Sigmoid colon (tissue), 7 donors: ENCODE data around the gene NEXN. TPM values are rescaled to one million over a fixed set of nuclear protein-coding genes. Genes with fewer than 3 reads are reported as not detected.

Source experiments
- DNase-seq: peaks from one replicate; pipeline ENCODE4 v3.0.0-alpha.2; 2019
- H3K27ac ChIP-seq, 4 donors: fragments of 200-600 bp; sonication (generic); one replicate each; pipeline ENCODE4 v1.5.1; 2016 to 2019; ENCODE audit warnings: mild to moderate bottlenecking in 1 of 4
- H3K27me3 ChIP-seq, 3 donors: fragments of 200-600 bp; sonication (generic); one replicate each; pipeline ENCODE4 v1.5.1; 2019; ENCODE audit warnings: mild to moderate bottlenecking in 1 of 3
- H3K36me3 ChIP-seq, 4 donors: fragments of 200-600 bp; sonication (generic); one replicate each; pipeline ENCODE4 v1.5.1; 2016 to 2019
- H3K4me1 ChIP-seq, 4 donors: fragments of 200-600 bp; sonication (generic); one replicate each; pipeline ENCODE4 v1.5.1; 2017 to 2019
- H3K4me3 ChIP-seq, 4 donors: fragments of 200-600 bp; sonication (generic); one replicate each; pipeline ENCODE4 v1.5.1; 2017 to 2019; ENCODE audit warnings: mild to moderate bottlenecking in 2 of 4, moderate library complexity in 1 of 4
- H3K9me3 ChIP-seq, 4 donors: fragments of 200-600 bp in 3 of 4; sonication (generic) in 3 of 4; one replicate each; pipeline versions ENCODE4 v1.5.1 to v1.6.1; 2013 to 2019
- CTCF ChIP-seq, 4 experiments: fragments of 450-650 bp in 3 of 4; fragments of 200-600 bp in 1 of 4; IDR thresholded peaks; one replicate each; pipeline ENCODE4 v1.5.1; 2016 to 2019; ENCODE audit warnings: antibody characterized with exemption in 4 of 4, mild to moderate bottlenecking in 3 of 4, moderate library complexity in 2 of 4
- EP300 ChIP-seq, 4 donors: sonication (generic); formaldehyde crosslinking; IDR thresholded peaks; one replicate each; pipeline ENCODE4 v1.6.1; 2017; ENCODE audit warnings: antibody characterized with exemption in 4 of 4
- POLR2A ChIP-seq, 2 donors: fragments of 450-650 bp; IDR thresholded peaks; one replicate each; pipeline ENCODE4 v1.6.1; 2016; ENCODE audit warnings: antibody characterized with exemption in 2 of 2, mild to moderate bottlenecking in 2 of 2, moderate library complexity in 2 of 2
- POLR2AphosphoS5 ChIP-seq, 4 donors: sonication (generic); formaldehyde crosslinking; IDR thresholded peaks; one replicate each; pipeline ENCODE4 v1.6.1; 2017; ENCODE audit warnings: antibody characterized with exemption in 4 of 4
- WGBS, 2 donors: extraction: QIAGEN DNeasy Blood & Tissue Kit; methylation state at CpG; one replicate each; pipeline ENCODE4 v1.1.7; 2013; 5-methylcytosine and 5-hydroxymethylcytosine counted together
- intact Hi-C: fragments of 100-400 bp; cut with DNase I; formaldehyde crosslinking; loops from one replicate; pipeline ENCODE4 v1.15.1; 2023
- polyA plus RNA-seq, 3 donors: library from polyadenylated mRNA; stranded (reverse); fragments of 200-250 nt; gene quantifications; one replicate each; pipeline ENCODE4 v1.2.3, GENCODE V29; 2013
- total RNA-seq, 4 donors: library from RNA; depleted of rRNA; stranded (reverse); fragments of >200 nt; gene quantifications; one replicate each; pipeline ENCODE4 v1.1.0, GENCODE V29; 2016
- donor health status: healthy with polysubstance abuse.
- donor health status: Bipolar disorder and iron deficiency.
- donor health status: healthy.

Gene NEXN
- total and polyA plus RNA-seq, 7 donors: 4.2 to 158 (median 68.8) TPM

GRCh38 chr1:77850082-77850481, 38.3 kb upstream of the NEXN start:
- H3K36me3 ChIP-seq: no peaks in the 10 kb centered on the region
- TF ChIP-seq CTCF (IDR thresholded peaks at IDR 0.05) (no peak), POLR2AphosphoS5 (IDR thresholded peaks at IDR 0.05) (no peak), POLR2A (IDR thresholded peaks at IDR 0.05) (no peak), EP300 (IDR thresholded peaks at IDR 0.05) (no peak)
- no peaks in the 10 kb centered on the region for H3K27me3 ChIP-seq
- WGBS, 2 donors: 95 to 98% methylated on average over 1 of the region's 1 CpG
- peaks cover 0 to 12% (median 4%) of the 10 kb centered on the region in 4 donors for H3K4me1 ChIP-seq
- no peak for DNase-seq
- no peak overlapping the region for H3K27ac ChIP-seq
- no peak overlapping the region for H3K4me3 ChIP-seq
- intact Hi-C loops: no loop called here
- H3K9me3 ChIP-seq: peaks cover 0 to 3% (median 0%) of the 10 kb centered on the region in 4 donors

GRCh38 chr1:77857552-77857951, 30.9 kb upstream of the NEXN start:
- Histone ChIP-seq H3K27me3 (no peaks in the 10 kb centered on the region), H3K4me1 (peaks cover 0 to 6% (median 0%) of the 10 kb centered on the region in 4 donors), H3K4me3 (no peak overlapping the region), H3K36me3 (peaks cover 0 to 9% (median 0%) of the 10 kb centered on the region in 4 donors), H3K9me3 (peaks cover 0 to 3% (median 0%) of the 10 kb centered on the region in 4 donors), H3K27ac (no peak overlapping the region)
- no peak for DNase-seq
- intact Hi-C loops: no loop called here
- 90 to 91% methylated on average over 4 of the region's 4 CpGs for whole genome bisulfite sequencing, 2 donors
- TF ChIP-seq EP300 (IDR thresholded peaks at IDR 0.05) (no peak), CTCF (IDR thresholded peaks at IDR 0.05) (no peak), POLR2AphosphoS5 (IDR thresholded peaks at IDR 0.05) (no peak), POLR2A (IDR thresholded peaks at IDR 0.05) (no peak)

- no peak for DNase-seq
- Histone ChIP-seq H3K27ac (no peak overlapping the region), H3K4me1 (peaks cover 0 to 6% (median 0%) of the 10 kb centered on the region in 4 donors), H3K4me3 (no peak overlapping the region), H3K9me3 (peaks cover 0 to 3% (median 0%) of the 10 kb centered on the region in 4 donors), H3K27me3 (no peaks in the 10 kb centered on the region), H3K36me3 (peaks cover 0 to 19% (median 2%) of the 10 kb centered on the region in 4 donors)
- 90 to 94% methylated on average over 3 of the region's 3 CpGs for WGBS, 2 donors
- TF ChIP-seq CTCF (IDR thresholded peaks at IDR 0.05): no peak
- TF ChIP-seq POLR2A (IDR thresholded peaks at IDR 0.05): no peak
- no peak for TF ChIP-seq POLR2AphosphoS5 (IDR thresholded peaks at IDR 0.05)
- TF ChIP-seq EP300 (IDR thresholded peaks at IDR 0.05): no peak
- intact Hi-C loops: no loop called here
Observed at GRCh38 chr1:77858725-77859124, 29.7 kb upstream of the NEXN start.

- H3K4me3 ChIP-seq: no peak overlapping the region
- H3K9me3 ChIP-seq: peaks cover 0 to 3% (median 0%) of the 10 kb centered on the region in 4 donors
- H3K27ac ChIP-seq: no peak overlapping the region
- H3K36me3 ChIP-seq: peaks cover 0 to 24% (median 2%) of the 10 kb centered on the region in 4 donors
- H3K27me3 ChIP-seq: no peaks in the 10 kb centered on the region
- intact Hi-C loops: no loop called here
- H3K4me1 ChIP-seq: peaks cover 0 to 6% (median 0%) of the 10 kb centered on the region in 4 donors
- WGBS, 2 donors: 89 to 90% methylated on average over 2 of the region's 2 CpGs
- TF ChIP-seq CTCF (IDR thresholded peaks at IDR 0.05) (no peak), EP300 (IDR thresholded peaks at IDR 0.05) (no peak), POLR2A (IDR thresholded peaks at IDR 0.05) (no peak), POLR2AphosphoS5 (IDR thresholded peaks at IDR 0.05) (no peak)
- no peak for DNase-seq
Observed at GRCh38 chr1:77859248-77859647, 29.2 kb upstream of the NEXN start.

GRCh38 chr1:77866296-77866695, 22.1 kb upstream of the NEXN start:
- intact Hi-C loops: no loop called here
- no peak for DNase-seq
- Histone ChIP-seq H3K9me3 (no peaks in the 10 kb centered on the region), H3K27ac (no peak overlapping the region), H3K4me1 (no peaks in the 10 kb centered on the region), H3K27me3 (no peaks in the 10 kb centered on the region), H3K4me3 (no peak overlapping the region), H3K36me3 (peaks cover 0 to 57% (median 9%) of the 10 kb centered on the region in 4 donors)
- 89 to 94% methylated on average over 4 of the region's 4 CpGs for WGBS, 2 donors
- no peak for TF ChIP-seq POLR2A (IDR thresholded peaks at IDR 0.05)
- TF ChIP-seq EP300 (IDR thresholded peaks at IDR 0.05): no peak
- no peak for TF ChIP-seq POLR2AphosphoS5 (IDR thresholded peaks at IDR 0.05)
- no peak for TF ChIP-seq CTCF (IDR thresholded peaks at IDR 0.05)
